ENCODE measurements around the gene ZNF597. TPM values are rescaled to one million over a fixed set of nuclear protein-coding genes. Genes with fewer than 3 reads are reported as not detected.

Gene ZNF597
- total RNA-seq, 1 donor from 2014 or later = 2.2 TPM

GRCh38 chr16:3408561-3409197, 34.6 kb downstream of the ZNF597 start:
- Mint-ChIP-seq H3K4me3 (ENCODE audit: low read depth) (no peak overlapping the region), H3K9me3 (ENCODE audit: low read depth) (peaks cover 59% of the 10 kb centered on the region), H3K27me3 (no peaks in the 10 kb centered on the region), H3K36me3 (ENCODE audit: insufficient read depth) (peaks cover 73% of the 10 kb centered on the region), H3K4me1 (ENCODE audit: low read depth) (no peaks in the 10 kb centered on the region), H3K27ac (no peak overlapping the region)
- no peak for TF ChIP-seq CTCF (IDR thresholded peaks at IDR 0.05; ENCODE audit: unreplicated experiment)
- DNase-seq (ENCODE audit: low spot score, unreplicated experiment) = no peak

- DNase-seq (ENCODE audit: low spot score, unreplicated experiment) = no peak
Measured at GRCh38 chr16:3401719-3402397, 41.4 kb downstream of the ZNF597 start.

GRCh38 chr16:3400779-3401688, 42.3 kb downstream of the ZNF597 start, which contains the start of the genes ZNF174 and ZSCAN32:
Gene ZNF174 (plus strand): TSS chr16:3401215. CDS start chr16:3402005, 790 bp downstream.
Gene ZSCAN32 (minus strand): TSS chr16:3401004. CDS start chr16:3397557, 3,447 bp downstream.
- Mint-ChIP-seq H3K36me3 (ENCODE audit: insufficient read depth) (peaks cover 61% of the 10 kb centered on the region), H3K9me3 (ENCODE audit: low read depth) (peaks cover 36% of the 10 kb centered on the region), H3K4me1 (ENCODE audit: low read depth) (peaks cover 12% of the 10 kb centered on the region), H3K27ac (peak within 1 kb of the TSS; percentile 96), H3K27me3 (no peaks in the 10 kb centered on the region), H3K4me3 (ENCODE audit: low read depth) (peak within 1 kb of the TSS; percentile 85)
- no peak for TF ChIP-seq CTCF (IDR thresholded peaks at IDR 0.05; ENCODE audit: unreplicated experiment)
- peak; percentile 98 for DNase-seq (ENCODE audit: low spot score, unreplicated experiment)

More at GRCh38 chr16:3401719-3402397, 41.4 kb downstream of the ZNF597 start:
- no peaks in the 10 kb centered on the region for H3K27me3 Mint-ChIP-seq
- H3K36me3 Mint-ChIP-seq (ENCODE audit: insufficient read depth) = peaks cover 62% of the 10 kb centered on the region
- H3K4me1 Mint-ChIP-seq (ENCODE audit: low read depth) = peaks cover 12% of the 10 kb centered on the region
- peaks cover 38% of the 10 kb centered on the region for H3K9me3 Mint-ChIP-seq (ENCODE audit: low read depth)
- H3K27ac Mint-ChIP-seq = peak overlapping the region; percentile 96
- TF ChIP-seq CTCF (IDR thresholded peaks at IDR 0.05; ENCODE audit: unreplicated experiment) = no peak
- peak overlapping the region; percentile 85 for H3K4me3 Mint-ChIP-seq (ENCODE audit: low read depth)

GRCh38 chr16:3400446-3400778, 42.9 kb downstream of the ZNF597 start:
- peak overlapping the region; percentile 91 for H3K27ac Mint-ChIP-seq
- DNase-seq (ENCODE audit: low spot score, unreplicated experiment) = no peak

More at GRCh38 chr16:3400446-3400778, 42.9 kb downstream of the ZNF597 start:
- Mint-ChIP-seq H3K36me3 (ENCODE audit: insufficient read depth) (peaks cover 61% of the 10 kb centered on the region), H3K4me1 (ENCODE audit: low read depth) (peaks cover 12% of the 10 kb centered on the region), H3K4me3 (ENCODE audit: low read depth) (peak overlapping the region; percentile 85), H3K9me3 (ENCODE audit: low read depth) (peaks cover 33% of the 10 kb centered on the region), H3K27me3 (no peaks in the 10 kb centered on the region)
- TF ChIP-seq CTCF (IDR thresholded peaks at IDR 0.05; ENCODE audit: unreplicated experiment) = no peak

All from progenitor cell of endocrine pancreas (in vitro differentiated cells).